NCI-H128 (cell line): ENCODE results near the gene DPPA3.
"Not testable (repeated sequence)": the region's sequence is repeated elsewhere in the genome, so short reads cannot be mapped to it uniquely, and the experiment has no call there.

ENCODE experiments used
- DNase-seq: peaks from one replicate; lab custom pipeline; 2025; ENCODE audit not compliant: unreplicated experiment; lab: John Stamatoyannopoulos, UW

The DPPA3 gene

DNA sequence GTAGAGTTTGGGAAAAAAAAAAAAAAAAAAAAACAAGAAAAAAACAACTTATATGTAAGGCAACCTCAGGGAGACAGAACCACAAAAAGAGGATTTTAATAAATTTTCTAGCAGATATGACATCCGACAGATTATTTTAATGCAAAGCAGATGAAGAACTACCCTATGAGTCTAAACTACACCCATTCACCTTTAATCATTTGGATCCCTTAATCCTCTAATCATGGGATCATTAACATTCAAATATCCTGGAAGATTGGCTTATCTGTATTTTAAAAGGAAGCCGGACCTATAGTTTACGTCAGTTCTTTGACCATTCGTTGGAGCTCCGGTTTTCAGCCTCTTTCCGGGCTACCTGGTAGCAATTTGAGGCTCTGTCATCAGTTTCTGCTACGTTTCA lies at the start of gene DPPA3:
DPPA3 (plus strand) TSS at position 301 of the 400 bp plus-strand sequence. CDS start 138 bp downstream, outside the sequence.
- no peak for DNase-seq

DNA sequence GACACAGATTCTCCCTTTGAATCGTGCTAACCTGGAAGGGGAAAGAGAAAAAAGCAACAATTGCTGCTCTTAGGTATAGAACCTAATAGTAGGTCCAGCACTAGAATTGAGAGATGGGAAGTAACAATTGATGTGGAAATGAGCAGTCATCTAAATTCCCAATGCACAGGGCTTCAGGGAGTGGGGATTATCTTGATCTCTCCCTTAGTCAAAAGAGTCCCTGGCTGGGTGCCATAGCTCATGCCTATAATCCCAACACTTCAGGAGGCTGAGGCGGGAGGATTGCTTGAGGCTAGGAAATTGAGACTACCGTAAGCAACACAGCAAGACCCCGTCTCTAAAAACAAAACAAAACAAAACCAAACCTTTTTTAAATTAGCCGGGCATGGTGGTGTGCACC lies 49.5 kb upstream of the DPPA3 start:
- no peak for DNase-seq

DNA sequence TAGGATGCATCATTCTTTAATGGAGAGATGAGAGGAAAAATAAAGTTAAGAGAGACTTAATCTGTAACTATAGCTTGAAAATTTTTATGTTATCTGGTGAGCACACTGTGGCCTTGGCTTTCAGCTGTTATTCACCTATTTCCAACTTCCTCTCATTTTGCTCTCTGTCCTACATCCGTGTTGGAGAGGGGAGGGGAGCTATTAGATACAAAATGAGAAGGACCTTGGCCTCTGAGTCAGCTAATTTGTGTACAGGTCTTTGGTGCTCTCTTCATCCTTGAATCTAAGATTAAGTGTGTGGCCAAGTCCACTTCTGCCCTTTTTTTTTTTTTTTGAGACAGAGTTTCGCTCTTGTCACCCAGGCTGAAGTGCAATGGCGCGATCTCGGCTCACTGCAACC lies 44.6 kb upstream of the DPPA3 start:
- DNase-seq = no peak

DNA sequence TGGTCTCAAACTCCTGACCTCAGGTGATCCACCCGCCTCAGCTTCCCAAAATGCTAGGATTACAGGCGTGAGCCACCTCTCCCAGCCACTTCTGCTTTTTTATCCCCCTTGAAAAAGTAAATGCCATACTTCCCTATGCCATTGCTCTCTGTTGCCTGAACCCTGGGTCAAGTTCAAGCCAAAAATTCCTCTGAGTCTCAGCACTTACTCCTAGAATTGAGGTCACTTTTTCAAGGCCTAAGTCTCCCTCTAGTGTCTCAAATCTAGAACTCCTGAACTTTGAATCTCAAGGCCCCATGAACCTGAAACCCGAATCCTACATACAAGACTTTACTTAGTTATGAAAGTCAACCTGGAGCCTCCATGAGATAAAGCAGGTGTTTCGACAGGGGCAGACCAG lies 44.1 kb upstream of the DPPA3 start:
- no peak for DNase-seq

DNA sequence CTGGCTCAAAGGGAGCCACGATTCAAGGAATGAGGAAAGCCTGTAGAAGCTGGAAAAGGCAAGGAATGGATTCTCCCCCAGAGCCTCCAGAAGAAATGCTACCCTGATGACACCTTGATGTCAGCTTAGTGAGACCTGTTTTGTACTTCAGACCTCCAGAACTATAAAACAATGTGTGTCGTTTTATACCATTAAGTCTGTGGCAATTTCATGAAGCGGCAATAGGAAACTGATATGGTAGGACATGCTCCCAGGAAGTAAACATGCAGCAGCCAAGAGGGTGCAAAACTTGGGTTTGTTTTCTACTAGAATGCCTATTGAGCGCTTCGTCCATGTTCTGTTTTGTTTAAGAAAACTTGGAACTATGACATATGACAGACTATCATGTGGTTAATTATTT lies 43.1 kb upstream of the DPPA3 start:
- no peak for DNase-seq

DNA sequence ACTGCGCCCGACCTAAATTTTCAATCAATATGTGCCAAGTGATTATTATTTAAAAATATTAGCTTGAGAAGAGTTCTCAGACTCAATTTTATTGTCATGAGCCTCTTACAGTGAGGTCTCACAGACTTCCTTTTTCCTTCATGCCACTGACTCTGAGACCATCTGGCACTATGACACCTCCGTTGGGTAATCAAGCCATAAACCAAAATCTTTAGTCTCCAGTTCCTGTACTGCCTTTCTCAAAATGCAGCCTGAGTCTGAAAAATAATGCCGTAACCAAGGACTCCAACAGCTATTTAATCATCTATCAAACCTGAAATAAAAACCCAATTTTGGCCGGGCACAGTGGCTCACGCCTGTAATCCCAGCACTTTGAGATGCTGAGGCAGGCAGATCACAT lies 35.8 kb upstream of the DPPA3 start:
- not testable (repeated sequence) for DNase-seq

DNA sequence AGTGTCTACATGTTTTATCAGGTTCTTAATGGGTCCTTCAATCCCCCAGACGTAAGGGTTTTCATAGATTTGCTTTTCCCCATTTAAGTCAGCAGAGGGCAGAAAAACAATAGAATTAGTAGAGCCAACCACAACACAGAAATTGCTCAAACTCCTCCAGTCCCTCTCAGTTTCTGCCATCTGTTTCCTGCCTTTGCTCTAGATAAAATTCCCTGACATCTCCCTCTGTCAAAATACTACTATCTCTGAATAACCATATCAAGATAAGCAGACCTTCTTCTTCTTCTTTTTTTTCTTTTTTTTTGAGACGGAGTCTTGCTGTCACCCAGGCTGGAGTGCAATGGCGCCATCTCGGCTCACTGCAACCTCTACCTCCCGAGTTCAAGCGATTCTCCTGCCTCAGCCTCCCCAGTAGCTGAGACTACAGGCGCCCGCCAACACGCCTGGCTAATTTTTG lies 33.8 kb upstream of the DPPA3 start:
- DNase-seq = not testable (repeated sequence)

DNA sequence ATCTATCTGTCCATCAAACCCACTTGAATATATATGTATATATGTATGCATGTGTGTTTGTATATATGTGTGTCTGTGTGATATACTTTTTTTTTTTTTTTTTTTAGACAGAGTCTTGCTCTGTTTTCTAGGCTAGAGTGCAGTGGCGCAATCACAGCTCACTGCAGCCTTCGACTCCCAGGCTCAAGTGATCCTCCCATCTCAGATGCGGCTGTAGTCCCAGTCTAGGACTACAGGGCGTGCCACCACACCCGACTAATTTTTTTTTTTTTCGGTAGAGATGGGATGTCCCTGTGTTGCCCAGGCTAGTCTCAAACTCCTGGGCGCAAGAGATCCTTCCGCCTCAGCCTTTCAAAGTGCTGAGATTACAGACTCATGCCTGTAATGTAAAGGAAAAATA lies 32.5 kb upstream of the DPPA3 start:
- no peak for DNase-seq

DNA sequence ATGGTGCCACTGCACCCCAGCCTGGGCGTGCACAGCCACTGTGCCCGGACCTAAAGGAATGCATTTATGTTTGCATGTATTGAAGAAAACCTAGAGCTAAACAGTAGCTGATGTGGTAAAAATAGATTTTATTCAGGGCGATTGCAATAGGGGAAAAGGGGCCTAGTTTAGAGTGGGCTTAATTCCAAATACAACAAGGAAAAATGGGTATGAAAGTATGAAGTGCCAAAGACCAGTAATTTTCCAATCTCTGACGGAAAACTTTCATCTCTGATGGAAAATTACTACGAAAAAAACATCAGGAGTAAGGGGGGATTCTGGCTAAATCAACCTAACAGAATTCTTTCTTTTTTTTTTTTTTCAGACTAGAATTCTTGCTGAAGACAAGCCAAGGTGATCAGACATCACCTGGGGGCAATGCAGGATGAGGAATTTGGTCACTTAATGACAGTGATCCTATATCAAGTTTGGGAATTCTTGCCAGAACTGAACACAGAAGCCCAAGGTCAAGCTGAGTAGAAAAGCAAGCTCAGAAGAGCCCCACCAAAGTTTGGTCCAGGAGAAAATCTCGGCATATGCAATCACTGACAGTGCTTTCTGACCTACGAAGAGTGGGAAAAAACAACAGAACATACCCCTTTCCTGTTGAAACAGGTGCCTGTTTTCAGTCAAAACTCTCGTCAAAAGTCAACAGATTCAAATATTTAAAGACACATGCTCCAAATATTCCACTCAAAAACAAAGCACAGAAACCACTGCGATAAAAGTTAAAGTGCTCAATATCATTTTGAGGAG lies 31.8 kb upstream of the DPPA3 start:
- DNase-seq = no peak

DNA sequence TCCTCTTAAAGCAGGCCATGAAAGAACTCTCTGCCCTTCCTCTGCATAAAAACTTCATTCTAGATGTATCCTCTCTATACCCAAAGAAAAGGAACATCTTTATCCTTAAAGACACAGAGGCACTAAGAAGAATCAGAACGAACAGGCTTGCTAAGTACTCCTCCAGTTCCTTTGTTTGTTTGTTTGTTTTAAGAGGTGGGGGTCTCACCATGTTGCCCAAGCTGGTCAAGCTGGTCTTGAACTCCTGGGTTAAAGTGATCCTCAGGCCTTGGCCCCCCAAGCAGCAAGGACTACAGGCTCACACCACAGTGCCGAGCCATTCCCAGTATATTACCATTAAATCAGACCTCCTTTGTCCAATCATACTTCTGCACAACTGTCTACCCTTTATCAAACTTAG lies 29.7 kb upstream of the DPPA3 start:
- DNase-seq = no peak

DNA sequence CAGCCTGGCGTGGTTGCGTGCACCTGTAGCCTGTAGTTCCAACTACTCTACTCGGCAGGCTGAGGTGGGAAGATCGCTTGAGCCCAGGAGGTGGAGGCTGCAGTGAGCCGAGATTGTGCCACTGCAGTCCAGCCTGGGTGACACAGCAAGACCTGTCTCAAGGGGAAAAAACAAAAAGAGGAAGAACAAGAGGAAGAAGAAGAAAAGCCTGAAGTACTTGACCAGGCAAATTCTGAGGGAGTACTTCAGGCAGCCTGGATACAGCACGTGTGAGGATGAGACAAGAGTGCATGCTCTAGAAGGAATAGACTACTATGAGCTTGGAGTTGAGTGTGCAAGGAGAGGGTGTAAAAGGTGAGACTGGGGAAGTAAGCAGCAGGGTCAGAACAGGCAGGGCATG lies 17.4 kb upstream of the DPPA3 start:
- DNase-seq = no peak

DNA sequence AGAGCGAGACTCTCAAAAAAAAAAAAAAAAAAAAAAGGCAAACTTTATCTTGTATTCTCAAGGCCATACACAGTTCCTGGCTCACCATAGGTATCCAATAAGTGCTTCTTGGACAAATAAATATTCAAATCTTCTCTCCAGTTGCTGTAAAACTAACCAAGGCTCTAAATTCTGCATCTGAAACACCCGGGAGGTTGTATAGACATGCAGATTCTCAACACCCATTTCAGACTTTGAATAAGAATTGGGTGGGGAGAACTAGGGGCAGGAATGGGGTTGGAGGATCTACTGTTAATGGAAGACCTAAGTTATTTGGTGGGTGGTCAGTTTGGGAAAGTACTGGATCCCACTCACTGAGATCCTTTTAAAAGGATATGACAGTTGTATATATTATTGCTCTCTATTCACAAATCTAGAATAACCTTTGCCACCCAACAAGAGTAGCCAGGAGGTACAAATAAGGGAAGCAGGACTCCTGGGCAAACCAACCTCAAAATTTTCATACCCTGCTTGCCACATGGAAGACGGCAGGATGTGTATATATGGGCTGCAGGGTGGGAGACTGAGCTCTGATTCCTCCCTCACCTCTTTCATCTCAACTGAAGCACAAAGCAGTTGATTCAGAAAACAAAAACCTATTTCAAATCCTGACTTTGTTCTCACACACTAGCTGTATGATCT lies 16.5 kb upstream of the DPPA3 start:
- DNase-seq = no peak

DNA sequence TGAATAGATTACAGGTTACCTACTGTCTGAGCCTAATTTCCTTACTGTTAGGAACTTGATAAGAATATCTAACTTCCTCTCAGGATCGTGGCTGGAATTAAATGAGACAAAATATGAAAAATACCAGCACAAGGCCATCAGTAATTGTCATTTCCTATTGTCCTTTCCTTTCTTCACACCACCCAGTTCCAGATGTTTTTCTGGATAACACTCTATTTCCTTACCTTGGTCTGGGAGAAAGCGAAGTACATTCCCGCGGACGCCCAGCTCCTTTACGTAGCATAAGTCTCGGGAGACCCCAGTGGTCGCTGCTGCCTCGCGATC lies 16.0 kb upstream of the DPPA3 start:
- no peak for DNase-seq

DNA sequence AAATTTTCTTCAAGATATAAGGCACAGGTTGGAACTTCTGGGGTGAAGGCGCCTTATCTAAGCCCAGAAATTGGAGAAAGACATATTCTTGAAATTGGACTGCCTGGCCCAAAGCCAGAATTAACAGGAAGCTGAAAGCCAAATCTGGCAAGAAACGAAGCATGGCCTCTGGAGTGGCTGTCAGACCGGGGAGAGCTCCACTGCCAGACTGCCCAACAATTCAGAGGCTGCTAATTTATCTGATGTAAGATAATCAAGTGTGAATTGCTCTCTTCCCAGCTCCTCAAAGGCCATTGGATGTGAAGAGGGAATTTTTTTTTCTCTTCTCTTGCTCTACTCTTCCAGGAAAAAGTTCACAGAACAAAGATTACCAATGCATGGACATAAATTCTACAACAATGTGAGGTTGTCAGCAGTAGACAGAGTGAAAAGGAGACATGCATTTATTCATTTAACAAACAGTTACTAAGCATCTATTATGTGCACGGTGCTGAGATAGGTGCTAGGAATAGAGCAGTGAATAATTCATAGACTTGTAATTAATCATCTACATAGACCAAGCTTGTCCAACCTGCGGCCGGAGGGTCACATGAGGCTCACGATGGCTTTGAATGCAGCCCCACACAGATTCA lies 15.6 kb upstream of the DPPA3 start, which contains the start of gene GDF3:
GDF3 (minus strand) TSS at position 210 of the 632 bp plus-strand sequence; CDS start at position 163, 47 bp downstream.
- no peak for DNase-seq

DNA sequence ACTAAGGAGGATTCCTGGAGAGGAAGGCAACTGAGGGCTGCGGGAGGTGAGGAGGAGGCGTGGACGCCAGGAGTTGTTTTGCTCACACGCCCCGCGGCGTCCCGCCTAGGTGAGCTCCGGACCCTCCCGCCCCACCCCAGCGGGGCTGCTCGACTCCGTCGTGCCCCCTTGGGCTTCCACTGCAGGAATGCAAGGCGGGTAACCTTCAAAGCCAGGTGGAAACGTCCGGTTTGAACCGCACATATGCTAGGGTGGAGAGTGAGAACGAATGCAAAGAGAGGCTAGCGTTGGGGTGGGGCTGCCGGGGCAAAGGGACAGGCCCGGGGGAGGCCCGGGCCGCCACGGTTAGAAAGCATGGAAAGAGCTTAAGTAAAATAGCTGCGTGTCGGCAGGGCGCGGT lies 5.4 kb upstream of the DPPA3 start:
- DNase-seq = no peak

DNA sequence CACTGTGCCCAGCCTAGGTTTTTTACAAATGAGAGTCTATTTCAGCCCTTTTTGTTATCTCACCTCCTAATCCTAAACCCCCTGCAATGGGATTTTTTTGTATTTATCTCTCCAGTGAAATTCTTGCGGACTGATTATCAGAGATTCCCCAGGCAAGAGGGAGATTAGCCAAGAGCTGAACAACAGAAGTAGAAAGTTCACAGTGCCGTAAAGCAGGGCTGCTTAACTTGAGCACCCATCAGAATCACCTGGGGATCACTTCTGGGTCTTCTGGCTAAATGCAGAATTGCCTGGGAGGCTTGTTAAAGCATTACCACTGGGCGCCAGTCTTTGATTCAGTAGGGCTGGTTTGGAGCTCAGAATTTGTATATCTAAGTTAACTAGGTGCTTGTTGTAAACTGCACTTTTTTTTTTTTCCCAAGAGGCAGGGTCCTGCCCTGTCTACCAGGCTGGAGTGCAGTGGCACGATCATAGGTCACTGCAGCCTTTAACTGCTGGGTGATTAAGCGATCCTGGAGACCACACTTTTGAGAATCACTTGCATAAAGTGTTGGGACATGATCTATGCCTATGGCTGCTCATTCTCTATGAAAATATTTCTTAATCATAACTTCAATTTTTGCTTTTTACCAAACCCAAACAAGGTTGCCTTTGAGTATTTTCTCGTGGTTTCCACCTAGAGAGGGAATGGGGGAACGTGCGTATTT lies 1.1 kb upstream of the DPPA3 start:
- DNase-seq = no peak

DNA sequence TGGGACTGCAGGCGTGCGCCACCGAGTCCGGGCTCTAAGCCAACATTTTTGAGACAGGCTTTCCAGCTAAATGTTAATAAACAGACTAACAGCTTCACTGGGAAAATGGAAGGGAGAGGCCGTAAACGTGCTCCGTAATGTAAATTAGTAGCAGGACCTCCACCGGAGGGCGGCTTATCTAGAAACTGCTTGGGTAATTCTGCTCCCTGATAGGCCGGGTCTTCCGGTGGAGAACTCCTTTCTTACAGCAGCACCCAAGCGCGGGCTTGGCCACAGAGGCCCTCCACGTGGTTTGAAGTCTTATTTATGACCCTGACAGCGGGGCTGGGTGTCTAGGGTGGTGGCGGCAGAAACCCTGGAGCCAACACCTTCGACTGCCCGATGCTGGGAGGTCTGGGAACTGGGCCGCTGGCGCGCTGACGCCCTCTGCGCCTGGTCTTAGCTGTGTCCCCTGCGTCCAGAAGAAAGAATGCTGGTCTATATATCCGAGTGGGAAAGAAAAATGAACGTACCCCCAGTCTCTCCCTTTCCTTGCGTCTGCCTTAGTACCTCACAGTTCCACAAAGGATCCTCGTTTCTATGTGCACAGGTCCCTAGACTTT lies 1.7 kb downstream of the DPPA3 start:
- no peak for DNase-seq

DNA sequence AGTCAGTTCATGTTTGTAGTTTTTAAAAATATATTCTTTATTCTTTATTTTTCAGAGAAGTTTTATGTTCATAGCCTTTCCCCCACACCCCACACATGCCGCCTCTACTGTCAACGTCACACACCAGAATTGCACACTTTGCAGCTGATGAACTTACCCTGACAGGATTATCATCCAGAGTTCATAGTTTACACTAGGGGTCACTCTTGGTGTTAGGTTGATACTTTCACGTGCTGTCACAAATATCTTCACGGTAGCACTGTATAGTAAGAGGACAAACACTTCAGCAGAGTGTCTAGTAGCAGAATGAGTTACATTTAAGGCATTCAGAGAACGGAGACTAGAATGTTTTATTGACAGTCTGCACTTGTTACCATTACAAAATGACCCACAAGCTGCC lies 5.1 kb downstream of the DPPA3 start:
- no peak for DNase-seq

DNA sequence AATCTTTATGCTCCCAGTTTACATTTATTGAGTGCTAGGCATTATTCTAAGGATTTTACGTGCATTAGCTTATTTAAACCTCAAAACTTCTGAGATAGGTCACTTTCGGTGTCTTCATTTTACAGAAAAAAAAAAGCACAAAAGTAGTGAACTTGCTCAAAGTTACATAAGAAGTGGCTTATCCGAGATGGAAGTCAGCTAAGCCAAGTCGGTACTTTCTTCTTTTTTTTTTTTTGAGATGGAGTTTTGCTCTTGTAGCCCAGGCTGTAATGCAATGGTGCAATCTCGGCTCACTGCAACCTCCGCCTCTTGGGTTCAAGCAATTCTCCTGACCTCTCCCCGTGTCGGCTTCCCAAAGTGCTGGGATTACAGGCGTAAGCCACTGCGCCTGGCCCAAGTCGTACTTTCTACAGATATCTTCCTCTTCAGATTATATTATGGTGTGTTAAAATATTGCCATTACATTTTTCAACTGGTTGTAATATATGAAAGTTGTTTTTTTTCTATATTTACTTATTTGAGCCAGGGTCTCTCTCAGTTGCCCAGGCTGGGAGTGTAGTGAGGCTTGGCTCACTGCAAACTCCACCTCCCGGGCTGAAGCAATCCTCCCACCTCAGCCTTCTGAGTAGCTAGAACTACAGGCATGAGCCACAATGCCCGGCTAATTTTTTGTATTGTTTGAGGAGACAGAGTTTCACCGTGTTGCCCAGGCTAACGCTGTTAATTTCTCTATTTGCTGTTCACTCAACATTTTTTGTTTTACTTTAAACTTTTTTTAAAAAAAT lies 8.9 kb downstream of the DPPA3 start:
- no peak for DNase-seq

DNA sequence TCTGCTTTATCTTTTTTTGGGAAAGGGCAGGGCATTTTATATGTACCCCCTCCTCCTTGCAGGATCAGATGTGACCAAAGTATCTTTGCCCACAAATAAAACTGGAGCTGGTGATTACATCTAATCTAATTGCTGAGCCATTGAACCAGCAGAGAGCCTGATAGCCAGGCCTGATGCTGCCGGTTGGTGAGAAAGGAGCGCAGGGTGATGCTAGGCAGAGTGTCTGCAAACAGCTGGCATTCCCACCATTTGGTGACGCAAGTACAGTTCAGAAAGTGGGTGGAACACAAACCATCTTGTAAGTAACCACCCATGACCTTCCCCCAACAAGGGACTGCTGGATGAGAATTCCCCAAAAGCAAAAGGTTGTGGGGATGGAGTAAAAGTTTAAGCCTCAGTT lies 12.7 kb downstream of the DPPA3 start:
- DNase-seq = no peak
